HCT116 (cell line): ENCODE results near the gene PDE4DIP.
"Not testable (repeated sequence)": the region's sequence is repeated elsewhere in the genome, so short reads cannot be mapped to it uniquely, and the experiment has no call there.

Source experiments
- CEBPB ChIP-seq: IDR thresholded peaks from 2 replicates; pipeline ENCODE4 v1.6.1; 2012; ENCODE audit warnings: low read depth
- EZH2 ChIP-seq: fragments of 200-600 bp; sonication (generic); IDR thresholded peaks from 2 replicates; pipeline ENCODE4 v1.6.1; 2017; ENCODE audit warnings: antibody characterized with exemption, mixed run types
- EZH2phosphoT487 ChIP-seq: fragments of 200-600 bp; IDR thresholded peaks from 2 replicates; pipeline ENCODE4 v1.6.1; 2018; ENCODE audit warnings: antibody characterized with exemption, borderline replicate concordance
- POLR2A ChIP-seq: IDR thresholded peaks from 2 replicates; pipeline ENCODE4 v1.7.0; 2011; ENCODE audit warnings: borderline replicate concordance; ENCODE audit not compliant: insufficient read depth, insufficient read length; ENCODE audit errors: extremely low read depth
- POLR2AphosphoS5 ChIP-seq: IDR thresholded peaks from 2 replicates; pipeline ENCODE4 v1.6.1; 2011; ENCODE audit warnings: mild to moderate bottlenecking, low read depth, low read length, moderate library complexity
- RAD21 ChIP-seq: IDR thresholded peaks from 2 replicates; pipeline ENCODE4 v1.6.1; 2012; ENCODE audit warnings: low read depth, mild to moderate bottlenecking
- YY1 ChIP-seq: IDR thresholded peaks from 2 replicates; pipeline ENCODE4 v1.6.1; 2011; ENCODE audit warnings: low read length, low read depth, moderate library complexity, mild to moderate bottlenecking; ENCODE audit not compliant: insufficient replicate concordance; ENCODE audit errors: extremely low read depth
- ZNF274 ChIP-seq: fragments of 200-500 bp; sonication (Bioruptor generic); IDR thresholded peaks from 2 replicates; pipeline ENCODE4 v1.6.1; 2014; ENCODE audit warnings: mild to moderate bottlenecking, low read depth, low read length, inconsistent platforms
- TF ChIP-seq, protein P1 (sequence below), 3 experiments: fragments of 200-600 bp in 1 of 3; sonication (generic) in 1 of 3; IDR thresholded peaks in 2 of 3; conservative IDR thresholded peaks in 1 of 3; 2 replicates each; pipeline ENCODE4 v1.5.1; 2012 to 2017; ENCODE audit warnings: low read depth in 2 of 3, low read length in 2 of 3, antibody characterized with exemption in 1 of 3, borderline replicate concordance in 1 of 3, control low read depth in 1 of 3, mild to moderate bottlenecking in 1 of 3, mixed read lengths in 1 of 3, mixed run types in 1 of 3, moderate library complexity in 1 of 3; ENCODE audit not compliant: insufficient read depth in 1 of 3
- TF ChIP-seq, protein P2 (sequence below): IDR thresholded peaks from 2 replicates; pipeline ENCODE4 v1.6.1; 2012

DNA sequence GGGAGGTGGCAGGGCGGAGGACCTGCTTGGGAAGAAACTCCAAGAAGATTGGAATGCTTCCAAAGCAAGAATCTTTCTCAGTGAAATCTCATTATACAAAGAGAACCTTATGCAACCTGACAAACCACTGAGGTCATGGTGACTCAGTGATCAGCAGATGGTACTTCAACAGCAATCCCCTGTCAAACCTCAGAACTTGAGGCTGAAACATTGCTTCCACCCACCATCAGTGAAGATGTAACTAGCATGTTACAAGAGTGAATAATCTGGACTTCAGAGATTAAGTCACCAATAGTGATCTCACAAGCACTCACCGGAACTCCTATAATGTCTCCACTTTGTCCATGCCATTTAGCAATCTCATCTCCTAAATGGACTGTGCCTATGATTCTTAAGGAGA, 148.1 kb downstream of the PDE4DIP start:
- TF ChIP-seq, protein P1, sequence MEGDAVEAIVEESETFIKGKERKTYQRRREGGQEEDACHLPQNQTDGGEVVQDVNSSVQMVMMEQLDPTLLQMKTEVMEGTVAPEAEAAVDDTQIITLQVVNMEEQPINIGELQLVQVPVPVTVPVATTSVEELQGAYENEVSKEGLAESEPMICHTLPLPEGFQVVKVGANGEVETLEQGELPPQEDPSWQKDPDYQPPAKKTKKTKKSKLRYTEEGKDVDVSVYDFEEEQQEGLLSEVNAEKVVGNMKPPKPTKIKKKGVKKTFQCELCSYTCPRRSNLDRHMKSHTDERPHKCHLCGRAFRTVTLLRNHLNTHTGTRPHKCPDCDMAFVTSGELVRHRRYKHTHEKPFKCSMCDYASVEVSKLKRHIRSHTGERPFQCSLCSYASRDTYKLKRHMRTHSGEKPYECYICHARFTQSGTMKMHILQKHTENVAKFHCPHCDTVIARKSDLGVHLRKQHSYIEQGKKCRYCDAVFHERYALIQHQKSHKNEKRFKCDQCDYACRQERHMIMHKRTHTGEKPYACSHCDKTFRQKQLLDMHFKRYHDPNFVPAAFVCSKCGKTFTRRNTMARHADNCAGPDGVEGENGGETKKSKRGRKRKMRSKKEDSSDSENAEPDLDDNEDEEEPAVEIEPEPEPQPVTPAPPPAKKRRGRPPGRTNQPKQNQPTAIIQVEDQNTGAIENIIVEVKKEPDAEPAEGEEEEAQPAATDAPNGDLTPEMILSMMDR (IDR thresholded peaks at IDR 0.05 in 2 of 3, conservative IDR thresholded peaks at IDR 0.05 in 1 of 3; ENCODE audit: borderline replicate concordance in 1 of 3, insufficient read depth in 1 of 3, low read depth in 2 of 3, low read length in 2 of 3), result not testable (repeated sequence)
- not testable (repeated sequence) for TF ChIP-seq POLR2AphosphoS5, POLR2A, CEBPB, ZNF274, YY1, RAD21, EZH2, EZH2phosphoT487
- TF ChIP-seq, protein P2, sequence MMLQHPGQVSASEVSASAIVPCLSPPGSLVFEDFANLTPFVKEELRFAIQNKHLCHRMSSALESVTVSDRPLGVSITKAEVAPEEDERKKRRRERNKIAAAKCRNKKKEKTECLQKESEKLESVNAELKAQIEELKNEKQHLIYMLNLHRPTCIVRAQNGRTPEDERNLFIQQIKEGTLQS, result not testable (repeated sequence)
